Limb (tissue), 2 donors: Measurements from ENCODE around the gene PPCDC.
"Not testable (repeated sequence)": the region's sequence is repeated elsewhere in the genome, so short reads cannot be mapped to it uniquely, and the experiment has no call there.

Source experiments
- DNase-seq, 2 donors: peaks; one replicate each; pipeline ENCODE4 v3.0.0-alpha.2; 2016; ENCODE audit errors: extremely low spot score in 2 of 2

Gene PPCDC

GRCh38 chr15:75065851-75066509 lies 42.6 kb downstream of the PPCDC start:
- DNase-seq: no peak

- DNase-seq: no peak
Observed at GRCh38 chr15:75067123-75067830, 43.9 kb downstream of the PPCDC start.

DNA sequence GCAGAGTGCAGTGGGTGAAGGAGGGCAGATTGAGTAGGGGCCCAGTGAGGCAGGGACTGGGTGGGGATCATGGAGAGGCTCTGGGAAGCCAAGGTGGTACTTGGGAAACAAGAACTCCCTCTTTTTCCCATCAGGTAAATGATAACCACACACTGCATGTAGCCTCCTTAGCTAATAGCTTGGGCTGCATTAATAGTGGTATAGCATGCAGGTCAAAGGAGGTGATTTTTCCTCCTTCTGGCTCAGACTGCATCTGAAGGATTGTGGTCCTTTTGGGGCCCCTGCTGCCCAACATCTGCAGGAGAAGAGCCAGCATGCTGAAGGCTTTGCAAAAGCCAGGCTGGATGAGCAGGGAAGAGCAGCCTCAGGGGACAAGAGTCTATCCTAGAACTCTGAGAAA lies 45.4 kb downstream of the PPCDC start:
- DNase-seq: no peak

GRCh38 chr15:75069301-75069925 lies 46.0 kb downstream of the PPCDC start:
- no peak for DNase-seq

- no peak for DNase-seq
Observed at GRCh38 chr15:75070674-75071073, 47.3 kb downstream of the PPCDC start.

GRCh38 chr15:75073197-75073596 lies 49.8 kb downstream of the PPCDC start:
- no peak for DNase-seq

DNA sequence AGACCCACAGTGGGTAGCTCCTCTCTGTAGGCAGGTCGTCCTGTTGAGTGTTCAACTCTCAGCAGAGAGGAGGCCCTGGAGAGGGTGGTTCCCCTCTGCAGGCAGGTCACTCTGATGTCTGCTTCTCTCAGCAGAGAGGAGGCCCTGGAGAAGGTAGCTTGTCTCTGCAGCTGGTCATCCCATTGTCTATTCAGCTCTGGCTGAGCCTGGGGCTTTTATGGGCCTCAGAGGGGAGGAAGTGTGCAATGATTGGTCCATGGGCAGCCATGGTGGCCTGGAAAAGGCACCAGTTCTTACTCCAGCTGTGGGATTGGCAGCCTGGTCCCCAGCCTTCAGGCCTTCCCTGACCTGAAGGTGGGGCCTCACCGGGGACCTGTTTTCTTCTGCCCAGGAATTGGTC lies 52.9 kb downstream of the PPCDC start:
- DNase-seq: no peak

DNA sequence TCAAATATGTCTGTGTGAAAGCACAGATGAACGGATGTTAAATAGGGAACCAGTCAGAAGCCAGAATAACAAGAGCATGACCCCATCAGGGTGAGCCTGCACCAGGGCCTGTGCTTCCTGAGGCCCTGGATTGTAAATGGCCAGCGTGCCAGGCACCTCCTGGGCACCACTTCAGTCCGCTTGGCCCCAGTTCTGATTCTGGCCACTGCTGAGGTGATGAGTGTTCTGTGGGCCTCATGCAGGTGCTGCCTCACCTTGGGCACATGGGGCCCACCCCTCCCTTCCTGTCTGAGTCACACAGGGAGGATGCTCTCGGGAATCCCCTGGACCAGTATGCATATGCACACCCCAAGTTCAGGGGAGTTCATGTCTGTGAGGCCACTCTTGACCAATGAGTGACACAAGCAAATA lies 54.2 kb downstream of the PPCDC start:
- not testable (repeated sequence) for DNase-seq

DNA sequence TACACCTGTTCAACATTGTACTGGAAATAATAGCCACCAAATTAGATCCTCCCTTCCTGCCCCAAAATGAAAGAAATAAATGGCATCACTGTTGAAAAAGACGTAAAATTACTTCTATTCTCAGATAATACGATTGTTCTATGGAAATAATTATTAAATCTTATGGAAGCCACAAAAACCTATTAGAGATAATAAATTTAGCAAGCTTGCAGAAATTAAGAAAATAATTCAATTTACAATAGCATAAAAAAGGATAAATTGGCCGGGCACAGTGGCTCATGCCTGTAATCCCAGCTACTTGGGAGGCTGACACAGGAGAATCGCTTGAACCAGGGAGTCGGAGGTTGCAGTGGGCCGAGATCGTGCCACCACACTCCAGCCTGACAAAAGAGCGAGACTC lies 57.8 kb downstream of the PPCDC start:
- no peak for DNase-seq

GRCh38 chr15:75082689-75083088 lies 59.3 kb downstream of the PPCDC start:
- DNase-seq: no peak

DNA sequence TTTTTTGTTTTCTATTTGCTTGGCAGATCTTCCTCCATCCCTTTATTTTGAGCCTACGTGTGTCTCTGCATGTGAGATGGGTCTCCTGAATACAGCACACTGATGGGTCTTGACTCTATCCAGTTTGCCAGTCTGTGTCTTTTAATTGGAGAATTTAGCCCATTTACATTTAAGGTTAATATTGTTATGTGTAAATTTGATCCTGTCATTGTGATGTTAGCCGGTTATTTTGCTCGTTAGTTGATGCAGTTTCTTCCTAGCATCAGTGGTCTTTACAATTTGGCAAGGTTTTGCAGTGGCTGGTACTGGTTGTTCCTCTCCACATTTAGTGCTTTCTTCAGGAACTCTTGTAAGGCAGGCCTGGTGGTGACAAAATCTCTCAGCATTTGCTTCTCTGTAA lies 62.3 kb downstream of the PPCDC start:
- DNase-seq: not testable (repeated sequence)

DNA sequence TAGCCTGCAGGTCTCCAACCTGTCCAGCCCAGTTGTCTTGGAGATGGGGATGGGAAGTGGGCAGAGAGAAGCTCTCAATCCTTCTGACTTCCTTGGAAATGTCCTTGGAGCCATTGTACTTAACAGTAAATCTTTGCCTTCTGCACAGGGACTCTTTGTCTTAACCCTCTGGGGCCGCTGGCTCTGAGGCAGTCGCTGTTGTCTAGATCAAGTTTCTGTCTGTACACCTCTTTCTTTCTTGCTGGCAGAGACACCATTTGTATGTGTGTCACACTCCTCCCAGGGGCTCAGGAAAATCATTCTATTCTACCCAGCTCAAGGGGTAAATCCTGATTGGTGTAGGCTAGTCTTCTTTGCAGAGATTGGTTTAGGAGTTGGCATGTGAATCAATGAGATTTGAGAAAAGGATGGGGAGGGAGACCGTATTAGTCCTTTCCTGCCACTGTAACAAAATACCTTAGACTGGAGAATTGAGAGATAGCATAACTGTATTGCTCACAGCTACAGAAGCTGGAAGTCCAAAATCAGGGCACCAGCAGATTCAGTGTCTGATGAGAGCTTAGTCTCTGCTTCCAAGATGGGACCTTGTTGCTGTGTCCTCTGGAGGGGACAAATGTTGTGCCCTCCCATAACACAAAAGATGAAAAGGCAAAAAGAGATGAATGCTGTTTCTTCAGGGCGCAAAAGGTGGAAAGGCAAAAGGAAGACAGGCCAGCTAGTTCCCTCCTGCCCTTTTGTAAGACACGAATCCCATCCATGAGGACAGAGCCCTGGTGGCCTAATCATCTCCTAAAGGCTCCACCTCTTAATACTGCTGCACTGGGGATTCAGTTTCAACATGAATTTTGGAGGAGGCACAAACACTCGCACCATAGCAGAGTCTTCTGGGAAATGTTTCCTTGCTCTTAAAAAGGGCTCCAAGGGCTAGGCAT lies 66.3 kb downstream of the PPCDC start:
- DNase-seq: no peak

DNA sequence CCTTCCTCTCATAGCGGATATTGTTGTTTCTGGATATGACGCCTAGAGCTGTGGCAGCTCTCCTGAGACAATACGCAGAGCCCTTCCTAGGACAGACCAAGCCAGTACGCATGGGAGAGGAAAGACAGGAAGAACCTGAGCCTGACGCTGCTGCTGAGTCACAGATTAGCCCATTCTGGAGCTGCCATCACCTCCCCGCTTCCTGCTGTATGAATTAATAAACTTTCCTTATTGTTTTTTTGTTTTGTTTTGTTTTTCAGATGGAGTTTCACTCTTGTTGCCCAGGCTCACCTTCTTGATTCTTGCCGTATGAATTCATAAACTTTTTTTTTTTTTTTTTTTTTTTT lies 67.0 kb downstream of the PPCDC start:
- no peak for DNase-seq

DNA sequence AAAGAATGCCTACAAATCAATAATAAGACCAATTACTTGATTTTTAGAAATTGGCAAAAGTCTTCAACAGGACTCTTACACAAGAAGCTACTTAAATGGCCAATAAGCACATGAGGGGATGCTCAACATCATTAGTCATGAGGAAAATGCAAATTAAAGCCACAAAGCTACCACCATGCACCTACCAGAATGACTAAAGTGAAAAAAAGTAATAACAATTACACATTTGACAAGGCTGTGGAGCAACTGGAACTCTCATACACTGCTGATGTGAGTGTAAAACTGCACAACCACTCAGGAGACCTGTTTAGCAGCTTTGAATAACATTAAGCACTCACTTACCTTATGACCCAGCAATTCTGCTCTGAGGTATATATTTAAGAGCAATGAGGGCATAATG lies 68.4 kb downstream of the PPCDC start:
- DNase-seq: no peak

- DNase-seq: not testable (repeated sequence)
Observed at GRCh38 chr15:75094961-75095478, 71.6 kb downstream of the PPCDC start.

DNA sequence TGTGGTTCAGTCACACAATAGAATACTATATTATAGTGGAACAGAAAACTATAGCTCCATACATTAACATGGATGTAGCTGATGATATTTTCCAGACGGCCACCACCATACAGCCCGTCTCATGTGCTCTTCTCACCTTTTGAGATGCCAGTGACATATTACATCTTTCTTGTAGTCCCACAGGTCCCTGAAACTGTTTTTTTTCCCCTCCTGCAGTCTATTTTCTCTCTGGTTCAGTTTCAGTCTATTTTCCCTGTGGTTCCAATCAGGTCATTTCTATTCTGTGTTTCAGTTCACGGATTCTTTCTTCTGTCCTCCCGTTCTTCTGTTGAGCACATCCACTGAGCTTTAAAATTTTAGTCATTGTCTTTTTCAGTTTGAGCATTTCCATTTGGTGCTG lies 72.2 kb downstream of the PPCDC start:
- no peak for DNase-seq

GRCh38 chr15:75097939-75098338 lies 74.5 kb downstream of the PPCDC start:
- DNase-seq: no peak

GRCh38 chr15:75098404-75098803 lies 75.0 kb downstream of the PPCDC start:
- no peak for DNase-seq
